Body of pancreas (tissue), 4 donors: ENCODE results near the gene LCN10. TPM values are rescaled to one million over a fixed set of nuclear protein-coding genes. Genes with fewer than 3 reads are reported as not detected.
A peak's percentile ranks its signal among the peaks of the same experiment; 100 is the strongest.

Experiments used
- ATAC-seq: fragments of 150-250 bp; one replicate; pipeline ENCODE4 v1.9.1; 2016
- DNase-seq, 4 donors: peaks; one replicate each; pipeline ENCODE4 v3.0.0-alpha.2; 2019
- H3K27ac ChIP-seq, 4 donors: fragments of 200-600 bp; sonication (generic); 1 replicate in 3 of 4; 2 replicates in 1 of 4; pipeline versions ENCODE4 v1.5.1 to v1.6.1; 2016 to 2019; ENCODE audit warnings: mild to moderate bottlenecking in 1 of 4, mixed read lengths in 1 of 4, moderate library complexity in 1 of 4
- H3K27me3 ChIP-seq, 2 donors: fragments of 200-600 bp; sonication (generic); one replicate each; pipeline ENCODE4 v1.6.0; 2016; ENCODE audit warnings: mild to moderate bottlenecking in 1 of 2
- H3K36me3 ChIP-seq, 2 donors: fragments of 200-600 bp; sonication (generic); replicated peaks in 1 of 2; 2 replicates each; pipeline ENCODE4 v1.5.1; 2016; ENCODE audit warnings: low read depth in 2 of 2; ENCODE audit not compliant: insufficient read depth in 1 of 2
- H3K4me1 ChIP-seq: fragments of 200-600 bp; sonication (generic); one replicate; pipeline ENCODE4 v1.6.0; 2016
- H3K4me3 ChIP-seq, 2 donors: fragments of 200-600 bp; sonication (generic); 1 replicate in 1 of 2; 2 replicates in 1 of 2; pipeline ENCODE4 v1.5.1; 2016 to 2019
- H3K9me3 ChIP-seq, 3 donors: fragments of 200-600 bp; sonication (generic); 1 replicate in 2 of 3; 2 replicates in 1 of 3; pipeline ENCODE4 v1.5.1; 2016
- POLR2A ChIP-seq, 3 donors: fragments of 450-650 bp; IDR thresholded peaks; one replicate each; pipeline ENCODE4 v1.6.1; 2016; ENCODE audit warnings: antibody characterized with exemption in 3 of 3, mild to moderate bottlenecking in 2 of 3
- WGBS, 2 donors: methylation state at CpG; one replicate each; pipeline ENCODE4 v1.1.5; 2017; 5-methylcytosine and 5-hydroxymethylcytosine counted together
- intact Hi-C: fragments of 100-400 bp; cut with DNase I; formaldehyde crosslinking; loops from one replicate; pipeline ENCODE4 v1.15.1; 2023
- total RNA-seq, 2 donors: library from RNA; depleted of rRNA; stranded (reverse); fragments of >200 nt; gene quantifications; one replicate each; pipeline ENCODE4 v1.1.0, GENCODE V29; 2016
- TF ChIP-seq, protein P1 (sequence below), 7 experiments: fragments of 450-650 bp in 4 of 7; fragments of 200-600 bp in 3 of 7; sonication (generic) in 3 of 7; IDR thresholded peaks; one replicate each; pipeline ENCODE4 v1.5.1; 2016 to 2019; ENCODE audit warnings: antibody characterized with exemption in 7 of 7

Gene LCN10
- total RNA-seq, 2 donors from 2014 or later, result 0.78 to 4.6 TPM

GRCh38 chr9:136722969-136723356 lies 19.8 kb downstream of the LCN10 start:
- Histone ChIP-seq H3K9me3 (no peaks in the 10 kb centered on the region), H3K4me3 (no peak overlapping the region), H3K27ac (no peak overlapping the region), H3K27me3 (no peaks in the 10 kb centered on the region), H3K4me1 (peaks cover 50% of the 10 kb centered on the region), H3K36me3 (peaks cover 8 to 16% of the 10 kb centered on the region in 2 donors)
- no peak for TF ChIP-seq POLR2A (IDR thresholded peaks at IDR 0.05)
- TF ChIP-seq, protein P1, sequence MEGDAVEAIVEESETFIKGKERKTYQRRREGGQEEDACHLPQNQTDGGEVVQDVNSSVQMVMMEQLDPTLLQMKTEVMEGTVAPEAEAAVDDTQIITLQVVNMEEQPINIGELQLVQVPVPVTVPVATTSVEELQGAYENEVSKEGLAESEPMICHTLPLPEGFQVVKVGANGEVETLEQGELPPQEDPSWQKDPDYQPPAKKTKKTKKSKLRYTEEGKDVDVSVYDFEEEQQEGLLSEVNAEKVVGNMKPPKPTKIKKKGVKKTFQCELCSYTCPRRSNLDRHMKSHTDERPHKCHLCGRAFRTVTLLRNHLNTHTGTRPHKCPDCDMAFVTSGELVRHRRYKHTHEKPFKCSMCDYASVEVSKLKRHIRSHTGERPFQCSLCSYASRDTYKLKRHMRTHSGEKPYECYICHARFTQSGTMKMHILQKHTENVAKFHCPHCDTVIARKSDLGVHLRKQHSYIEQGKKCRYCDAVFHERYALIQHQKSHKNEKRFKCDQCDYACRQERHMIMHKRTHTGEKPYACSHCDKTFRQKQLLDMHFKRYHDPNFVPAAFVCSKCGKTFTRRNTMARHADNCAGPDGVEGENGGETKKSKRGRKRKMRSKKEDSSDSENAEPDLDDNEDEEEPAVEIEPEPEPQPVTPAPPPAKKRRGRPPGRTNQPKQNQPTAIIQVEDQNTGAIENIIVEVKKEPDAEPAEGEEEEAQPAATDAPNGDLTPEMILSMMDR (IDR thresholded peaks at IDR 0.05), result no peak
- ATAC-seq, result no peak
- WGBS, 2 donors, result 88 to 90% methylated on average over 4 to 24 of the region's 24 CpGs
- peak in 1 of 4 donors; percentile 37 for DNase-seq
- intact Hi-C loops, result no loop called here

DNA sequence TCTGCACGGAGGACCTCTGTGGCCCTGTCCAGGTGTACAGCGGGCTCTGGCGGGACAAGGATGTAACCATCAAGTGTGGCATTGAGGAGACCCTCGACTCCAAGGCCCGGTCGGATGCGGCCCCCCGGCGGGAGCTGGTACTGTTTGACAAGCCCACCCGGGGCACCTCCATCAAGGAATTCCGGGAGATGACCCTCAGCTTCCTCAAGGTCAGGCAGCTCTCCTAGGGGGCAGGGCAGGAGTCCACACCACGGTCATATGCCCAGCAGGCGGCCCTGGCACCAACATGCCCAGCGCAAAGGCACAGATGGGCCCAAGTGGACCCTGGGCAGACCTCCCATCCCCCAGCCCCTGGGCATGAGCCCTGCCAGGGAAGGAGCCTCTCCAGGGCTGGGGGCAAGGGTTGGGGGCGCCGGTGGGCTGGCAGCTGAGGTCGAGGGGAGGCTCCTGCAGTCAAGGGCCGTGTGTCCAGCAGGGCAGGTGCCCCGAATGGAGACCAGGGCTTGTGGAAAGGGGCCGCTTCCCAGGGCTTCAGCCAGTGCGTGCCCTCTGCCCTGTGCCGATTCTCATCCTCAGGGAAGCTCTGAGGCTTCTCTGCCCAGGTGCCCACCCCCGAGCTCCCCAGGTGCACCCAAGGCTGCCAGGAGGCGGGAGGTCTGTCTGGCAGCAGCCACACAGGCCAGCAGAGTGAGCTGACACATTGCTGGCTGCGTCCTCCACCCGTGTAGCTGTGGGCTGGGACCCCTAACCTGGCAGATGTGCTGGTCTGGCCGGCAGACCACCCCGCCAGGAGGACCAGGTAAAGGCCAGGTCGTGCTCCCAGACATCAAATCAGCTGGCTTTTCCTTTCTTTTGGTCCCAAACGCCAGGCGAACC lies 20.4 kb downstream of the LCN10 start:
- H3K4me1 ChIP-seq, result peaks cover 48% of the 10 kb centered on the region

GRCh38 chr9:136721339-136722092 lies 21.2 kb downstream of the LCN10 start:
- WGBS, 2 donors, result 73 to 90% methylated on average over 6 to 27 of the region's 30 CpGs

More for the DNA sequence above, 20.4 kb downstream of the LCN10 start:
- H3K4me3 ChIP-seq, result no peak overlapping the region
- no peak for ATAC-seq
- intact Hi-C loops, result no loop called here
- TF ChIP-seq POLR2A (IDR thresholded peaks at IDR 0.05), result no peak
- TF ChIP-seq, protein P1 (IDR thresholded peaks at IDR 0.05), result no peak
- H3K27ac ChIP-seq, result no peak overlapping the region
- no peaks in the 10 kb centered on the region for H3K9me3 ChIP-seq
- 81 to 85% methylated on average over 5 to 25 of the region's 31 CpGs for WGBS, 2 donors
- H3K36me3 ChIP-seq, result peaks cover 8 to 16% of the 10 kb centered on the region in 2 donors
- no peaks in the 10 kb centered on the region for H3K27me3 ChIP-seq
- no peak for DNase-seq

GRCh38 chr9:136720898-136721338 lies 21.8 kb downstream of the LCN10 start:
- no peaks in the 10 kb centered on the region for H3K27me3 ChIP-seq
- H3K9me3 ChIP-seq, result no peaks in the 10 kb centered on the region
- no peak overlapping the region for H3K27ac ChIP-seq
- 65% methylated on average over 7 to 9 of the region's 11 CpGs for WGBS, 2 donors
- no peak for DNase-seq
- no peak for TF ChIP-seq POLR2A (IDR thresholded peaks at IDR 0.05)
- TF ChIP-seq, protein P1 (IDR thresholded peaks at IDR 0.05), result no peak
- no peak for ATAC-seq
- H3K4me3 ChIP-seq, result no peak overlapping the region
- H3K4me1 ChIP-seq, result peaks cover 34% of the 10 kb centered on the region
- peaks cover 8 to 14% of the 10 kb centered on the region in 2 donors for H3K36me3 ChIP-seq
- intact Hi-C loops, result no loop called here

More at GRCh38 chr9:136721339-136722092, 21.2 kb downstream of the LCN10 start:
- H3K4me3 ChIP-seq, result no peak overlapping the region
- intact Hi-C loops, result no loop called here
- no peak for TF ChIP-seq POLR2A (IDR thresholded peaks at IDR 0.05)
- TF ChIP-seq, protein P1 (IDR thresholded peaks at IDR 0.05), result no peak
- peaks cover 8 to 16% of the 10 kb centered on the region in 2 donors for H3K36me3 ChIP-seq
- no peak overlapping the region for H3K27ac ChIP-seq
- H3K27me3 ChIP-seq, result no peaks in the 10 kb centered on the region
- peak; percentile 6 for ATAC-seq
- H3K4me1 ChIP-seq, result peaks cover 40% of the 10 kb centered on the region
- H3K9me3 ChIP-seq, result no peaks in the 10 kb centered on the region
- DNase-seq, result peak in 1 of 4 donors; percentile 38
